CD4-positive, alpha-beta T cell treated with Interleukin-12 subunit alpha and Interleukin-12 subunit beta, for 1 hour (primary cell): ENCODE results near the gene SLC25A45.
A peak's percentile ranks its signal among the peaks of the same experiment; 100 is the strongest.

Experiments
- DNase-seq: peaks from one replicate; pipeline ENCODE4 v3.0.0-alpha.2; 2020

The SLC25A45 gene

GRCh38 chr11:65382033-65382803 is at the start of gene SLC25A45:
Gene SLC25A45 (minus strand): TSS chr11:65382646. CDS start chr11:65381951, 695 bp downstream.
- DNase-seq = peak; percentile 92

- DNase-seq = peak; percentile 77
These were observed 49.1 kb upstream of the SLC25A45 start for GRCh38 chr11:65431451-65432099.

- peak; percentile 54 for DNase-seq
These were observed 48.2 kb upstream of the SLC25A45 start for GRCh38 chr11:65430406-65431217.

- DNase-seq = peak; percentile 73
These were observed 47.4 kb upstream of the SLC25A45 start for GRCh38 chr11:65429724-65430405.

GRCh38 chr11:65429068-65429681 is 46.7 kb upstream of the SLC25A45 start:
- DNase-seq = peak; percentile 52

GRCh38 chr11:65428578-65429067 is 46.2 kb upstream of the SLC25A45 start:
- no peak for DNase-seq

GRCh38 chr11:65427691-65428577 is 45.5 kb upstream of the SLC25A45 start:
- peak; percentile 66 for DNase-seq

- DNase-seq = peak; percentile 68
These were observed 44.6 kb upstream of the SLC25A45 start for GRCh38 chr11:65426839-65427690.

GRCh38 chr11:65425971-65426838 is 43.8 kb upstream of the SLC25A45 start:
- DNase-seq = peak; percentile 81

- peak; percentile 94 for DNase-seq
These were observed 42.9 kb upstream of the SLC25A45 start for GRCh38 chr11:65425105-65425970.

- DNase-seq = peak; percentile 74
These were observed 42.0 kb upstream of the SLC25A45 start for GRCh38 chr11:65424205-65425104.

GRCh38 chr11:65423516-65424204 is 41.2 kb upstream of the SLC25A45 start:
- DNase-seq = peak; percentile 52

- peak; percentile 95 for DNase-seq
These were observed 40.4 kb upstream of the SLC25A45 start, which contains the start of gene NEAT1 for GRCh38 chr11:65422633-65423515. Gene NEAT1 (plus strand): TSS chr11:65422798.

- peak; percentile 95 for DNase-seq
These were observed 39.6 kb upstream of the SLC25A45 start for GRCh38 chr11:65421794-65422632.
